HG03196 (cell line): ENCODE measurements around the gene ZNF438.
"Not testable (repeated sequence)": the region's sequence is repeated elsewhere in the genome, so short reads cannot be mapped to it uniquely, and the experiment has no call there.

ENCODE experiments used
- ATAC-seq: cut with Tn5 transposase; IDR thresholded peaks from one replicate; pipeline ENCODE4 v1.9.1; 2021; ENCODE audit not compliant: unreplicated experiment

The ZNF438 gene

DNA sequence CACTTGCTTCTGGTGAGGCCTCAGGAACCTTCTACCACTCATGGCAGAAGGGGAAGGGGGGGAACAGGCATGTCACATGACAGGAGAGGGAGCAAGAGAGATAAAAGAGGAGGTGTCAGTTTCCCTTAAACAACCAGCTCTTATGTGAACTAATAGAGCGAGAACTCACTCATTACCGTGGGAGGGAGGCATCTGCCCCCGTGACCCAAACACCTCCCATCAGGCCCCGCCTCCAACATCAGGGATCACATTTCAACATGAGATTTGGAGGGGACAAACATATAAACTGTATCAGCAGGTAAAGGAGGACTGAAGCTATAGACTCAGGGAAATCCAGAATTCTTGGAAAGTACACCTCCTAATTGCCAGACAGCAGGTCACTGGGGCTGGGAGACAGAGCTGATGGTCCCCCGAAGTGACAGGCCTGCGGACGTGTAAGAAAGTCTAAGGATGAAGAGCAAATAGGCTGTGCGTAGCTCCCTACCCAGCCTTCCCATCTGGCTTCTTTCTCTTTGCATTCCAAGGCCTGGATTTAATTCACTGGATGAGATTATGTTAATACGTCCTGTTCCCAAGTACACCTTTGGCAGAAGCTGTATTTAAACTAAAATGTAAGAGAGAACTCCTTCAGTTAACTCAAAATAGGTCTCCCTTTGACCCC is 215.4 kb downstream of the ZNF438 start:
- ATAC-seq, result no peak

DNA sequence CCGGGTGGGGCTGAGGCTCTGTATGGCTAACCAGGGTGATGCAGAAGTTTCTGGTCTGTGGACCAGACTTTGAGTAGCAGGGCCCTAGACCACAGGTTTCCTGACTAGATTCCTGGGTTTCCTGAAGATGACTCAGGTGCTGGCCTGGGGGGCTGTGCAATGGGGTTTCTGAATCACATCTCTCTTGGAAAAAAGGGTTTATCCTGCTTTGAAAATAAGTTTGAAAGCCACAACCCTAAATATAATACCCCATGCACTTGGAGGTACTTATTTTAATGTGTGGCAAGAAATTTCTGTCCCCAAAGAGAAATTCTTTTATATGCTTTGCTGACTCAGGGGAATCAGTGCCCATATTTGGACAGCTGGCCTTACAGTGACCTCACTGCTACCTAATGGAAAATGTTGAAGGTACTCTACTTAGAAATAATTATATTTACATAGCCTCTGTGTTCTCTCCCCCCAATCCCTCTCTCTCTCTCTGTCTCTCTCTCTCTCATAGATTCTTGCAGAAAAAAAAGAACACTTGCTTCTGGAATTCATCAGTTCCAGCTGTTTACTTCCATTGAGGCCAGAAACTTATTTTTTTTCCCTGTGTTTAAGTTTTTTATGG is 217.7 kb downstream of the ZNF438 start:
- no peak for ATAC-seq

DNA sequence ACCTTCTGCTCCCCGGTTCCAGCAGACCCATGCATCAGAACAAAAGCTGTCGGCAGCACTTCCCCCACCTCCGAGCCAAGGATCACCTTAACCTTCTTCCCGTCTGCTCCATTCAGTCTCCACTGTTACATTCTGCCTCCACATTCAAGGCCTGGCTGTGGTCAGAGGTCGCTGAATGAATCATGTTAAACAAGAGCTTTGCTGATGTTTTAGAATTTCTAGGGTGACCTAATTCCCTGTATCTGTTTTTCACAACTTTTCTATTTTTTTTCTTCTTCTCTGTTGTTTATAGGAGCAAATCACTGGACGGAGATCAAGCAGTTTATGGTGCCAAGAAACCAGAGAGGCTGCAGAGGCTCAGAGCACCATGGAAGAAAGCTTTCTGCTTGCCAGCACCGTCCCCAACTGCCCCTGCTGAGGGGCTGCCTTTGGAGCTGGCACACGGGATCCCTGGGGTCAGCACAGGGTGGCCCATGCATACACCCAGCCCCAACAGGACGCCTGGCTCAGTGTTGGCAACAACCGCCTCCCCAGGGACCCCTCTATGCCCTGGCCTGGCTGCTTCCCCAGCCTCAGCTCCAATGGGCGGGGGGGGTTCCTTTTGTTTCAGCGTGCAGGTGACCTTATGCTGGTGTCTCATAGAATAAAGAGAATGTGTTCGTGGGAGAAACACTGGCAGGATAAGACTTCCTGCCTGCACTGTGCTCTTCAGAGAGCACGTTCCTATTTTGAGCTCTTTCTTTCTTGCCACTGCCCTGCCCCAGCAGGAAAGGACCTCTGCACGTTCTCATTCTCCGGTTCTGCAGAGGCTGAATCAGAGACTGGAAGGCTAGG is 219.4 kb downstream of the ZNF438 start:
- no peak for ATAC-seq

DNA sequence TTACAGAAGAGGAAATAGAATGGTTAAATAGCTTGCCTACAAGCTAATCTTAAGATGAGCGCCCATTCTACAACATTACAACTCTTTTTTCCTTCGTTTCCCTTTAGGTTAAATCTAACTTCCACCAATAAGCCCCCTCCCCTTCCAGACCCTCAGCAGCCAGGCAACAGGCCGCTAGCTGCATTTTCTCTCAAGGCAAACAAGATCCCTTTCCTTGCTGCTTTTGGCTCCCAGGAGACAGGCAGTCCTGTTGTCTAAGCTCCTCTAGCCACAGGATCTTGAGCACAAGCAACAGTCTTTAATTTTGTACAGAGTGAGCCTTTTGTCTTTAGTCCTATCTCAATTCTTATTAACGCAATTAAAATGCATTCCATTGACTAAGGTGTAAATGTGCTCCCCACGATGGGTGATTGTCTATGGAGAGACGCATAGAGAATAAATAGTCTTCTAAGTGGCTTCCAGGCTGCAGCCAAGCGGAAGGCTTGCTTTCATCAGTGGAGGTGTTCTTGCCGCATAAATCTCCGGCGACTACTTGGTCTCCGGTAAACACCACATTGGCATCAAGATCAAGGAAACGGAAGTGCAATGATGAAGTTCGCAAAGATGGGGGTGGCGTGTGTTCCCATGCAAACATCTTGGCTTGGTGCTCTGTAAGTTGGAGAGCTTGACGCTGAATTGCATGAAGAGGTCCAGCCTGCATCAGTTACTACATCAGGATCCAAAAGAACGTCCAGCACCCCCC is 220.2 kb downstream of the ZNF438 start:
- no peak for ATAC-seq

DNA sequence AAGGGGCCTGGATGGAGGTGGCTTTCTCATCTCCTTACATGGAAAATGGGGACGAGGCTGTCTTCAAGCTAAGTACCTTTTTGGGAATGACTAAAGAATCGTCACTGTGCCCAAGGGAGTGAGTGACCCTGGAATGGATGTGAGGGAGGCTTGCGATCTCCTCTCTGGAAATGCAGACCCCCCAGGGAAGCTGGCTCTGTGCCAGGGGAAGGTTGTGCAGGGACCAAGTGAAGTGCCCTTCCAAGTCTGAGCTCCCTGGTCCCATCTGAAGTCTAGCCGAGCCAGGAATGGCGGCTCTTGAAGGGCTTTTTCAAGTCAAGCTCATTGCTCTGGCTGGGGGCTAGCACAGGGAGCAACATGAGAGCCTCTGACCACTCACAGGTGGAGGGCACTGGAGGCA is 221.2 kb downstream of the ZNF438 start:
- ATAC-seq, result no peak

DNA sequence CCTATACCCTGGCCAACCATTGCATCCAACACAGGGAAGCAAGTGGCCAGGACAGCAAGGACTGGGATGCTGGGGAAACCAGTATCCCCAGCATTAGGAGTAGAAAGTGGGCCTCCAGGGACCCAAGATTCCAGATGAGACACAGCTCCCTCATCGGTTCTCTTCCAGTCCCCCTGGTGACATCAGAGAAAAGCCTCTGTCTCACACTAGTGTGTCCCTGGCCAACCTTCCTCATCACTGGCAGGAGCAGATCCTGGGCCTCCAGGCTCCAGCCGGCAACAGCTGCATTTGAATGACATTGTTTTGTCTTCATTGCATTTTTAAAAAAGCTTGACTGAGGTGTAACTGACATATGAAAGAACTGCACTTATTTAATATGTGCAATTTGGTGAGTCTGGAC is 224.8 kb downstream of the ZNF438 start:
- no peak for ATAC-seq

DNA sequence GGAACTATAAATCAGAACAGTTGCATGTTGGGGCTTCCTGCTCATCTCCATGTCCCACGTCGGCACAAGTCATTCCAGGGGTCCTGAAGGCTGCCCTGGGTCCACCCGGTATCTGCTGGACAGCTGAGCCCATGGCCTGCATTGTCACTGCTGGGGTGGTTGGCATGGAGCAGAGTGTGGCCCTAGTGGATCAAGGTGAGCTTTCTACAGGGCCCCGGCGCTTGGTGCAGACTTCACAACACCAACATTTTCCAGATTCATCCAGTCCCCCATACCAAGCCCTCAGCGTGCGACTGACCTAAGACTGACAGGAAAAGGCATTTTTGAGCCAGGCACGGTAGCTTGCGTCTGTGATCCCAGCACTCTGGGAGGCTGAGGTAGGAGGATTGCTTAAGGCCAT is 226.6 kb downstream of the ZNF438 start:
- no peak for ATAC-seq

DNA sequence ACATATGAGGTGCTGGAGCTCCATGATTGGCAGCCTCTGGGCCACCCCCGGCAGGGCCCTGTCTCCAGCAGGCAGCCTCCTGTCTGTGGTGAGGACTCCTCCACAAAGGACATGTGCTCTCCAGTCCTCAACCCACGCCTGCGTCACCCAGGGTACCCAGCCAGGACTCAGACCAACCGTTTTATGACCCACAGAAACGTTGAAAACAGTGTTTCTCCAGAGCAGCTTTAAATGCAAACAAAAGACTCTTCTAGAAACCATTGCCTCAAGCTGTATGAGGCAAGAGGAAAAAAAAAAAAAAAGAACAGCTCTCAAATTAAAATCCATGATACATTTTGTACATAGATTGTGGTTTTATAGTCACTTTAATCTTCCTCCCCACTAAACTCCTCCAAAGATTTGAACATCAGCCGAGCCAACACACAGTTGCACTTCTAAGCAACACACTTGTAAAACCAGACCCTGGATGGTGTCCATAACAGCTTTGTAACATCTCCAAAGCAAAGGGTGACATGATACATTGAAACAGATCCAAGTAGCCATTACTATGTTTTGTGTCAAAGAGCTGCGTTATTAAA is 227.1 kb downstream of the ZNF438 start:
- no peak for ATAC-seq

DNA sequence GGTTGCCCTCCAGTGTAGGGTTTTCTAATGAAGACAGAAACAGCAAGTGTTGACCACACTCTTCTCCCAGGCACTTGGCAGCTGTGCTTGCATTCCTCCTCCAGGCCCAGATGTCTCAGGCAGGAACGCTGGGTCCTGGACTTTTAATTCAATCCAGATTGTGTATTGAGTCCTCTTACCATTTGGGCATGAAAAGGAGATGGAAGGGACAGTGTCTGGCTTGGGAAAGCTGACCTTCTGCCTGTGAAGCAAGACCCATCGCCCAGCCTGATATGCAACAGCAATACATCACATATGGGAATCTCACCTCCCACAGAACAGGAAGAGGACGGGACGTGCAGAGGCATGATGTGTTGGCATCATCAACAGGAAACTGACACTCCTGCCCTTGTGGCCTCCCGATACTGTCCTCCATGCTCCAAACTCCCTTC is 227.8 kb downstream of the ZNF438 start:
- no peak for ATAC-seq

DNA sequence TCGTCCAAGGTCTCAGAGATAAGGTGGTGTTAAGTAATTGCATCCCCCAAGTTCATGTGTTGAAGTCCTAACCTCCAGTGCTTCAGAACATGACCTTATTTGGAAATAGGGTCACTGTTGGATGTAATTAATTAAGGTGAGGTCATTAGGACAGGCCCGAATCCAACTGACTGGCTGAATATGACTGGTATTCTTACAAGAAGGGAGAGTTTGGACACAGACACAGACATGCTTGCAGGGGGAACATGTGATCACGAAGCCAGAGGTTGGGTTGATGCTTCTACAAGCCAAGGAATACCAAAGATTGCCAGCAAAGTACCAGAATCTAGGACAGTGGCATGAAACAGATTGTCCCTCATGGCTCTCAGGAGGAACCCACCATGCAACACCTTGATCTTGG is 228.6 kb downstream of the ZNF438 start:
- no peak for ATAC-seq

DNA sequence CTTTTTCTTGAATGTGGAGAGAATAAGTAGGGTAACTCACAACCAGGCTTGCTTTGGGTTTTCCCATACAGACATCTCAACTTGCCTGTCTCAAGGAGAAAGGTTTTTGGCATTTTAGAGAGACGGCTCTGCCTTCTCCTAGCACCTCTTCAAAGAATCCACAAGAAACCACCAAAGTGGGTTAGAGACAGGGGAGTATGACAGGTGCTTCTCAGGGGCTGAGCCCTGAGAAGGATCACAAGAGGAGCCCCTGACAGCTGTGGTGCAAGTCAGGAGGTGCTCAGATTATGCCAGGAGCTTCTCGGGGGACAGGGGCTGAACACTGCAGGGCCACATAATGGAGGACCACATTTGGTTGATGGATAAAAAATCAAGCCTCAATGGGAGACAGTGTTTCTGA is 231.3 kb downstream of the ZNF438 start:
- no peak for ATAC-seq

DNA sequence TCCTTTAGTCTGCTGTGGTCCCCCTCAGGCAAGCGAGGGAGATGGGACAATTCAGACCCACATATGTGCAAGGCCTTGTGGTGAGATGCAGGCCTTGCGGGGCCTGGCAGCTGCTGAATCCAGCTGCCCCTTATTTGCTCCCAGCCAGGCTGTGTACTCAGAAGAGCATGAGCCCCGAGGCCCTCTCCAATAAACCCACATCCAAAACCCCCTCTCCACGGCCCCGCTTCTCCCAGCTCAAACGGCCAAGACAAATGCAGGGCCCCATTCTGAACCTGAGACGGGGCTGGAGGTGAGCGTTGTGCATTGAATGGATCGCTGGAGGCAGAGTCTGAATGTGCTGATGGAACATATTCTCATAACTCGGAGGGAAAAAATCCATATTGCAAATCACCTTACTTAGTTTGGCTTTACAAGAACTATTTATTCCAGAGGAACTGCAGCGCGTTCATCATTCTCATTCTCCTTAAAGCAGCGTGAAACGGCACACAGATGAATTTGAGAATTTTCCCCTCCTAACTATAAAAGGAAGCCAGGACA is 232.9 kb downstream of the ZNF438 start:
- ATAC-seq, result no peak

DNA sequence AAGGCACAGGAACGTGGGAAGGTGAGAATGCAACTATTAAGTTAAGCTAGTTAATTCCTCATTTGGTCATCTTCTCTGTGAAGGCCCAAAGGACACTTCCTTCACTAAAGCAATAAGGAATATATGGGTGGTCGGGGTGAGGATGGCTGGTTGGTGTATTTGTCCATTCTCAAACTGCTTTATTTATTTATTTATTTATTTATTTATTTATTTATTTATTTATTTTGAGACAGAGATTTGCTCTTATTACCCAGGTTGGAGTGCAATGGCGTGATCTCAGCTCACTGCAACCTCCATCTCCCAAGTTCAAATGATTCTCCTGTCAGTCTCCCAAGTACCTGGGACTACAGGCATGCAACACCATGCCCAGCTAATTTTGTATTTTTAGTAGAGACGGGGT is 236.6 kb downstream of the ZNF438 start:
- ATAC-seq, result not testable (repeated sequence)
